T-helper 17 cell (primary cell): Measurements from ENCODE around the gene ANXA11. TPM values are rescaled to one million over a fixed set of nuclear protein-coding genes. Genes with fewer than 3 reads are reported as not detected.
"Not testable (repeated sequence)": the region's sequence is repeated elsewhere in the genome, so short reads cannot be mapped to it uniquely, and the experiment has no call there.

Source experiments
- ATAC-seq: fragments of 150-1000 bp; cut with Tn5 transposase; 2 replicates; pipeline ENCODE4 v1.10.0; 2021; ENCODE audit warnings: mild to moderate bottlenecking, moderate library complexity
- DNase-seq, 3 donors: peaks; one replicate each; pipeline versions ENCODE4 v3.0.0 to v3.0.0-alpha.2; 2020 to 2021
- H3K9me3 ChIP-seq: one replicate; pipeline ENCODE4 v1.7.0; 2013; ENCODE audit warnings: low read length, mild to moderate bottlenecking; ENCODE audit not compliant: control insufficient read depth, poor library complexity, severe bottlenecking
- H3K27ac Mint-ChIP-seq: one replicate; pipeline ENCODE4 v1.8.0; 2022; ENCODE audit warnings: mild to moderate bottlenecking, moderate library complexity, mixed read lengths
- H3K27me3 Mint-ChIP-seq: one replicate; pipeline ENCODE4 v1.8.0; 2022; ENCODE audit warnings: mixed read lengths
- H3K36me3 Mint-ChIP-seq: one replicate; pipeline ENCODE4 v1.8.0; 2022; ENCODE audit warnings: low read depth, mixed read lengths
- H3K4me1 Mint-ChIP-seq: one replicate; pipeline ENCODE4 v1.8.0; 2022; ENCODE audit warnings: mild to moderate bottlenecking, mixed read lengths
- H3K4me3 Mint-ChIP-seq: one replicate; pipeline ENCODE4 v1.8.0; 2022; ENCODE audit warnings: mild to moderate bottlenecking, moderate library complexity, mixed read lengths
- total RNA-seq, 4 donors: library from RNA in 2 of 4; stranded (reverse) in 2 of 4; gene quantifications; one replicate each; pipeline ENCODE4 v1.2.3 and lab custom pipeline; 2022 to 2026

Gene ANXA11
- total RNA-seq, 2 donors from 2014 or later, result 199 to 209 TPM

GRCh38 chr10:80154626-80154977 is 50.7 kb downstream of the ANXA11 start:
- no peak for ATAC-seq
- no peak for DNase-seq
- peaks cover 10% of the 10 kb centered on the region for H3K4me1 Mint-ChIP-seq
- H3K9me3 ChIP-seq, result no peaks in the 10 kb centered on the region
- H3K27ac Mint-ChIP-seq, result peak overlapping the region; percentile 68
- peaks cover 9% of the 10 kb centered on the region for H3K36me3 Mint-ChIP-seq
- no peak overlapping the region for H3K4me3 Mint-ChIP-seq
- no peaks in the 10 kb centered on the region for H3K27me3 Mint-ChIP-seq

- DNase-seq (no peak), ATAC-seq (no peak)
- peaks cover 9% of the 10 kb centered on the region for H3K36me3 Mint-ChIP-seq
- no peaks in the 10 kb centered on the region for H3K27me3 Mint-ChIP-seq
- H3K4me1 Mint-ChIP-seq, result peaks cover 9% of the 10 kb centered on the region
- H3K9me3 ChIP-seq, result no peaks in the 10 kb centered on the region
- no peak overlapping the region for H3K4me3 Mint-ChIP-seq
- peak overlapping the region; percentile 11 for H3K27ac Mint-ChIP-seq
Observed at GRCh38 chr10:80153460-80153859, 51.9 kb downstream of the ANXA11 start.

GRCh38 chr10:80152820-80153219 is 52.5 kb downstream of the ANXA11 start:
- no peak for DNase-seq
- Mint-ChIP-seq H3K4me1 (peaks cover 9% of the 10 kb centered on the region), H3K27ac (peak overlapping the region; percentile 45), H3K27me3 (no peaks in the 10 kb centered on the region), H3K4me3 (no peak overlapping the region), H3K36me3 (peaks cover 9% of the 10 kb centered on the region)
- H3K9me3 ChIP-seq, result no peaks in the 10 kb centered on the region
- no peak for ATAC-seq

GRCh38 chr10:80150172-80150571 is 55.2 kb downstream of the ANXA11 start:
- Mint-ChIP-seq H3K4me3 (no peak overlapping the region), H3K36me3 (peaks cover 7% of the 10 kb centered on the region), H3K4me1 (peaks cover 13% of the 10 kb centered on the region), H3K27ac (peak overlapping the region; percentile 1), H3K27me3 (no peaks in the 10 kb centered on the region)
- H3K9me3 ChIP-seq, result no peaks in the 10 kb centered on the region
- no peak for ATAC-seq
- DNase-seq, result no peak

- H3K27ac Mint-ChIP-seq, result no peak overlapping the region
- DNase-seq (no peak), ATAC-seq (no peak)
- no peak overlapping the region for H3K4me3 Mint-ChIP-seq
- peaks cover 3% of the 10 kb centered on the region for H3K36me3 Mint-ChIP-seq
- peaks cover 16% of the 10 kb centered on the region for H3K4me1 Mint-ChIP-seq
- no peaks in the 10 kb centered on the region for H3K27me3 Mint-ChIP-seq
- H3K9me3 ChIP-seq, result no peaks in the 10 kb centered on the region
Observed at GRCh38 chr10:80149123-80149522, 56.2 kb downstream of the ANXA11 start.

GRCh38 chr10:80148166-80148805 is 57.1 kb downstream of the ANXA11 start:
- H3K9me3 ChIP-seq, result no peaks in the 10 kb centered on the region
- no peak for DNase-seq
- Mint-ChIP-seq H3K27me3 (no peaks in the 10 kb centered on the region), H3K27ac (peak overlapping the region; percentile 96), H3K4me3 (no peak overlapping the region), H3K36me3 (peaks cover 3% of the 10 kb centered on the region), H3K4me1 (peaks cover 22% of the 10 kb centered on the region)
- ATAC-seq, result no peak

- H3K4me3 Mint-ChIP-seq, result no peak overlapping the region
- ATAC-seq (no peak), DNase-seq (no peak)
- H3K27ac Mint-ChIP-seq, result peak overlapping the region; percentile 96
- H3K4me1 Mint-ChIP-seq, result peaks cover 19% of the 10 kb centered on the region
- no peaks in the 10 kb centered on the region for H3K9me3 ChIP-seq
- H3K36me3 Mint-ChIP-seq, result no peaks in the 10 kb centered on the region
- peaks cover 1% of the 10 kb centered on the region for H3K27me3 Mint-ChIP-seq
Observed at GRCh38 chr10:80146918-80147317, 58.4 kb downstream of the ANXA11 start.

GRCh38 chr10:80145406-80146308 is 59.7 kb downstream of the ANXA11 start:
- H3K36me3 Mint-ChIP-seq, H3K9me3 ChIP-seq, ATAC-seq, DNase-seq: not testable (repeated sequence)
- H3K4me1 Mint-ChIP-seq, result peaks cover 21% of the 10 kb centered on the region
- H3K4me3 Mint-ChIP-seq, result peak overlapping the region; percentile 37
- H3K27me3 Mint-ChIP-seq, result peaks cover 14% of the 10 kb centered on the region
- peak overlapping the region; percentile 96 for H3K27ac Mint-ChIP-seq

- Mint-ChIP-seq H3K4me3 (peak overlapping the region; percentile 93), H3K27me3 (peaks cover 23% of the 10 kb centered on the region), H3K27ac (peak overlapping the region; percentile 96), H3K36me3 (peaks cover 6% of the 10 kb centered on the region), H3K4me1 (peaks cover 24% of the 10 kb centered on the region)
- ATAC-seq, result peak; percentile 52
- no peak for DNase-seq
- no peaks in the 10 kb centered on the region for H3K9me3 ChIP-seq
Observed at GRCh38 chr10:80144696-80145131, 60.6 kb downstream of the ANXA11 start.

- H3K9me3 ChIP-seq, result no peaks in the 10 kb centered on the region
- ATAC-seq (peak; percentile 59), DNase-seq (peak in 1 of 3 donors; percentile 15)
- H3K27me3 Mint-ChIP-seq, result peaks cover 27% of the 10 kb centered on the region
- peak overlapping the region; percentile 93 for H3K4me3 Mint-ChIP-seq
- H3K36me3 Mint-ChIP-seq, result peaks cover 6% of the 10 kb centered on the region
- peaks cover 24% of the 10 kb centered on the region for H3K4me1 Mint-ChIP-seq
- H3K27ac Mint-ChIP-seq, result peak overlapping the region; percentile 96
Observed at GRCh38 chr10:80144067-80144695, 61.2 kb downstream of the ANXA11 start.

- DNase-seq (no peak), ATAC-seq (no peak)
- H3K27ac Mint-ChIP-seq, result no peak overlapping the region
- H3K27me3 Mint-ChIP-seq, result peaks cover 38% of the 10 kb centered on the region
- peaks cover 24% of the 10 kb centered on the region for H3K4me1 Mint-ChIP-seq
- H3K9me3 ChIP-seq, result no peaks in the 10 kb centered on the region
- peak overlapping the region; percentile 55 for H3K4me3 Mint-ChIP-seq
- peaks cover 9% of the 10 kb centered on the region for H3K36me3 Mint-ChIP-seq
Observed at GRCh38 chr10:80141696-80142460, 63.5 kb downstream of the ANXA11 start.

GRCh38 chr10:80140251-80140650 is 65.1 kb downstream of the ANXA11 start:
- no peaks in the 10 kb centered on the region for H3K9me3 ChIP-seq
- H3K4me3 Mint-ChIP-seq, result no peak overlapping the region
- H3K27me3 Mint-ChIP-seq, result peaks cover 43% of the 10 kb centered on the region
- ATAC-seq, result no peak
- H3K36me3 Mint-ChIP-seq, result peaks cover 9% of the 10 kb centered on the region
- H3K4me1 Mint-ChIP-seq, result peaks cover 17% of the 10 kb centered on the region
- peak overlapping the region; percentile 43 for H3K27ac Mint-ChIP-seq
- no peak for DNase-seq

GRCh38 chr10:80139265-80139664 is 66.1 kb downstream of the ANXA11 start:
- DNase-seq (no peak), ATAC-seq (no peak)
- Mint-ChIP-seq H3K27me3 (peaks cover 47% of the 10 kb centered on the region), H3K4me1 (peaks cover 11% of the 10 kb centered on the region), H3K4me3 (no peak overlapping the region), H3K27ac (no peak overlapping the region), H3K36me3 (peaks cover 9% of the 10 kb centered on the region)
- H3K9me3 ChIP-seq, result no peaks in the 10 kb centered on the region
